Activated CD4-positive, alpha-beta T cell treated with anti-CD3 and anti-CD28 coated beads, Interleukin-2, amount 10 ng/mL, durations not matched to agents 24 days and 14 days (primary cell): ENCODE data around the gene GGN. TPM values are rescaled to one million over a fixed set of nuclear protein-coding genes. Genes with fewer than 3 reads are reported as not detected.

Source experiments
- total RNA-seq: library from RNA; stranded (reverse); gene quantifications from 2 replicates; pipeline ENCODE4 v1.2.3, GENCODE V29; 2022

GGN gene
- total RNA-seq, 1 donor from 2014 or later = 1.0 TPM

Other genes with a start within 250 kb of the GGN start
- gene DPF1, start 163.8 kb downstream of the GGN start, total RNA-seq = 1.8 and 2.0 TPM in 2 replicates
- gene PPP1R14A, start 131.7 kb downstream of the GGN start, total RNA-seq = 60.3 and 61.1 TPM in 2 replicates
- 69.6 and 70.7 TPM in 2 replicates for gene SPINT2, start 123.5 kb downstream of the GGN start, total RNA-seq
- 0.52 TPM in 1 of 2 replicates, not detected in the other for gene C19orf33, start 83.8 kb downstream of the GGN start, total RNA-seq
- 83.4 and 84.7 TPM in 2 replicates for gene YIF1B, start 72.1 kb downstream of the GGN start, total RNA-seq
- gene KCNK6, start 68.2 kb downstream of the GGN start, total RNA-seq = 18.7 and 20.1 TPM in 2 replicates
- 3.4 and 3.7 TPM in 2 replicates for gene CATSPERG, start 52.2 kb downstream of the GGN start, total RNA-seq
- gene PSMD8, start 13.5 kb downstream of the GGN start, total RNA-seq = 314 and 315 TPM in 2 replicates
- gene SPRED3, start 663 bp upstream of the GGN start, total RNA-seq = 2.9 and 3.0 TPM in 2 replicates
- gene FAM98C, start 15.1 kb upstream of the GGN start, total RNA-seq = 25.3 and 30.4 TPM in 2 replicates
- 2.1 and 2.2 TPM in 2 replicates for gene RASGRP4, start 38.2 kb upstream of the GGN start, total RNA-seq
- 3.6 and 4.0 TPM in 2 replicates for gene RYR1, start 45.7 kb upstream of the GGN start, total RNA-seq
- 156 and 172 TPM in 2 replicates for gene MAP4K1, start 229.9 kb upstream of the GGN start, total RNA-seq
- gene EIF3K, start 231.2 kb upstream of the GGN start, total RNA-seq = 321 and 322 TPM in 2 replicates